Measurements from ENCODE around the gene OGG1.

DNA sequence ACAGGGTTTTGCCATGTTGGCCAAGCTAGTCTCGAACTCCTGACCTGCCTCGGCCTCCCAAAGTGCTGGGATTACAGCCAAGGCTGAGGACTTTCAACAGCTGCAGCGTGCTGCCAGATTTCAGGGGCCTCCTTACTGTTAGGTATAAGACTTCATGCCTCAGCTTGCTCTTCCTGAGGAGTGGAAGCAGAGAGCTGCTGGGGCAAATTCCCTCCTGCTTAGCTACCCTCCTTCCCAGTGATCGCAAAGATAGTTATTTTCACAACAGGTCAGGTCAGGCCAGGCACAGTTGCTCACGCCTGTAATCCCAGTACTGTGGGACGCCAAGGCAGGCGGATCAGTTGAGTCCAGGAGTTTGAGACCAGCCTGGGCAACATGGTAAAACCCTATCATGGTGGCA, 48.7 kb upstream of the OGG1 start:
- TF ChIP-seq, protein P1, sequence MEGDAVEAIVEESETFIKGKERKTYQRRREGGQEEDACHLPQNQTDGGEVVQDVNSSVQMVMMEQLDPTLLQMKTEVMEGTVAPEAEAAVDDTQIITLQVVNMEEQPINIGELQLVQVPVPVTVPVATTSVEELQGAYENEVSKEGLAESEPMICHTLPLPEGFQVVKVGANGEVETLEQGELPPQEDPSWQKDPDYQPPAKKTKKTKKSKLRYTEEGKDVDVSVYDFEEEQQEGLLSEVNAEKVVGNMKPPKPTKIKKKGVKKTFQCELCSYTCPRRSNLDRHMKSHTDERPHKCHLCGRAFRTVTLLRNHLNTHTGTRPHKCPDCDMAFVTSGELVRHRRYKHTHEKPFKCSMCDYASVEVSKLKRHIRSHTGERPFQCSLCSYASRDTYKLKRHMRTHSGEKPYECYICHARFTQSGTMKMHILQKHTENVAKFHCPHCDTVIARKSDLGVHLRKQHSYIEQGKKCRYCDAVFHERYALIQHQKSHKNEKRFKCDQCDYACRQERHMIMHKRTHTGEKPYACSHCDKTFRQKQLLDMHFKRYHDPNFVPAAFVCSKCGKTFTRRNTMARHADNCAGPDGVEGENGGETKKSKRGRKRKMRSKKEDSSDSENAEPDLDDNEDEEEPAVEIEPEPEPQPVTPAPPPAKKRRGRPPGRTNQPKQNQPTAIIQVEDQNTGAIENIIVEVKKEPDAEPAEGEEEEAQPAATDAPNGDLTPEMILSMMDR (IDR thresholded peaks at IDR 0.05), result no peak
- TF ChIP-seq POLR2A (IDR thresholded peaks at IDR 0.05), result no peak
